ENCODE results near the gene TNFRSF4.

TNFRSF4 gene

DNA sequence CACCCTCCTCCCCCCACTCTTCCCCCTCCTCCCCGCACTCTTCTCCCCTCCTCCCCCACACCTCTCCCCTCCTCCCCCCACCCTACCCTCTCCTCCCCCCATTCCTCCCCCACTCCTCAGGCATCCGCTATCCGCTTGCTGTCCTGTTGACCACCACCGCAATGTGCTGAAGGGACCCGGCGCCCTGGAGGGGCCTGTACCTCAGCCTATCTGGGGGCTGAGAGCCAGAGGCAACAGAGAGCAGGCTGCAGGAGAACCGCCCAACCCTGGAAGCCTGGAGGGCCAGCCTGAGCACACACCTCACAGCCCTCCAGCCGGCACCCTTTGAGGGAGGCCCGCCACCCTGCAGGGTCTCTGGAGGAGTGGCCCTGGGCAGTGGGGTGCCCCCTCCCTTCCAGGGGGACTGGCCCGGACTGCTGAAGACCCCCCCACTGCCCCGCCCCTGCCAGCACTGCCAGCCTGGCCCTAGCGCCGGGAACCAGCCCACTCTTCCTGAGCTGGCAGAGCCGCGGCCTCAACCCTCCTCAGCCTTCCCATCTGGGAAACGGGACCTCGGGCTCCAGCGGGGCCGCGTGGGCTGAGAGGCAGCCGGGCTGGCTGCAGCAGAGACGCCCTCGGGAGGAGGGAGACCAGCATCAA lies 31.3 kb upstream of the TNFRSF4 start:
- no peak overlapping the region for H3K4me2 ChIP-seq (ENCODE audit: low read length)
- H2AFZ ChIP-seq (ENCODE audit: low read length) = no peak overlapping the region
- no peak overlapping the region for H3K27ac ChIP-seq (ENCODE audit: low read depth, low read length, poor library complexity, severe bottlenecking)
- no peaks in the 10 kb centered on the region for H3K9me2 ChIP-seq (ENCODE audit: low read depth, low read length)
- H3K79me2 ChIP-seq (ENCODE audit: insufficient read depth, low read length) = no peaks in the 10 kb centered on the region
- no peak overlapping the region for H3K4me3 ChIP-seq (ENCODE audit: low read depth, low read length, poor library complexity, severe bottlenecking)
- no peaks in the 10 kb centered on the region for H3K36me3 ChIP-seq (ENCODE audit: insufficient read depth, low read length)
- peaks cover 20% of the 10 kb centered on the region; the same call in 1 of the 2 replicates for H3K27me3 ChIP-seq (ENCODE audit: insufficient read depth, low read length)
- no peaks in the 10 kb centered on the region for H3K9me3 ChIP-seq (ENCODE audit: low read length)
- TF ChIP-seq EZH2 (IDR thresholded peaks at IDR 0.05; ENCODE audit: borderline replicate concordance, low read length) = no peak
- TF ChIP-seq, protein P1, sequence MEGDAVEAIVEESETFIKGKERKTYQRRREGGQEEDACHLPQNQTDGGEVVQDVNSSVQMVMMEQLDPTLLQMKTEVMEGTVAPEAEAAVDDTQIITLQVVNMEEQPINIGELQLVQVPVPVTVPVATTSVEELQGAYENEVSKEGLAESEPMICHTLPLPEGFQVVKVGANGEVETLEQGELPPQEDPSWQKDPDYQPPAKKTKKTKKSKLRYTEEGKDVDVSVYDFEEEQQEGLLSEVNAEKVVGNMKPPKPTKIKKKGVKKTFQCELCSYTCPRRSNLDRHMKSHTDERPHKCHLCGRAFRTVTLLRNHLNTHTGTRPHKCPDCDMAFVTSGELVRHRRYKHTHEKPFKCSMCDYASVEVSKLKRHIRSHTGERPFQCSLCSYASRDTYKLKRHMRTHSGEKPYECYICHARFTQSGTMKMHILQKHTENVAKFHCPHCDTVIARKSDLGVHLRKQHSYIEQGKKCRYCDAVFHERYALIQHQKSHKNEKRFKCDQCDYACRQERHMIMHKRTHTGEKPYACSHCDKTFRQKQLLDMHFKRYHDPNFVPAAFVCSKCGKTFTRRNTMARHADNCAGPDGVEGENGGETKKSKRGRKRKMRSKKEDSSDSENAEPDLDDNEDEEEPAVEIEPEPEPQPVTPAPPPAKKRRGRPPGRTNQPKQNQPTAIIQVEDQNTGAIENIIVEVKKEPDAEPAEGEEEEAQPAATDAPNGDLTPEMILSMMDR (IDR thresholded peaks at IDR 0.05; ENCODE audit: low read length) = no peak
- no peaks in the 10 kb centered on the region for H3F3A ChIP-seq (ENCODE audit: insufficient read depth, low read length)
- no peak overlapping the region for H3K9ac ChIP-seq (ENCODE audit: low read length)
- H4K20me1 ChIP-seq (ENCODE audit: insufficient read depth, low read length) = no peaks in the 10 kb centered on the region
- no peaks in the 10 kb centered on the region for H3K4me1 ChIP-seq (ENCODE audit: insufficient read depth, low read length, severe bottlenecking)

DNA sequence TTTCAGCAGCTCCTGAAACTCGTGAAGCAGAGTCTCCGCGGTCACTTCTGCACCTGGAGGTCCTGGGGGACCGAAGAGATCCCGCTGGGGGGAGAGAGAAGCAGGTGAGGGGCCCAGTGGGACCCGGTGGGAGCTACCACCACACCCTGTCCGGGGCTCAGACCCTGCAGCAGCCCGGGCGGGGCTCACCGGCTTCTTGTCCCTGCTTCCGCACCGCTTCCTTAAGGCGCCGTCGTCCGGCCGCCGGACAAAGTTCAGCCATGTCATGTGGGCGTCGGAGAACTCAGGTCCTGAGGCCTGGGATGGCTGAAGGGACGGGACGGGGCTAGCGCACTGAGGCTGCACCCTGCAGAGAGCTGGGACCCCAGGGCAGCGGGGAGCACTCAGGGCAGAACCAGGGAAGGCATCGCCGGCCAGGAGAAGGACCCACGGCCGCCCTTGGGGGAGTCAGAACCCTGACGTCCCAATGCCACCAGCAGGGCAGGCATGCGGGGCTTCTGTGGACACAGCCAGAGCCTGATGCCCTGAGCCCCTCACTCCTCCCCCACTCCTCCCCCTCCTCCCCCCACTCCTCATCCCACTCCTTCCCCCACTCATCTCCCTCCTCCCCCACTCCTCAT lies 30.3 kb upstream of the TNFRSF4 start:
- Histone ChIP-seq H3K9ac (ENCODE audit: low read length) (no peak overlapping the region), H3F3A (ENCODE audit: insufficient read depth, low read length) (no peaks in the 10 kb centered on the region), H3K4me1 (ENCODE audit: insufficient read depth, low read length, severe bottlenecking) (no peaks in the 10 kb centered on the region), H3K9me3 (ENCODE audit: low read length) (no peaks in the 10 kb centered on the region), H3K27ac (ENCODE audit: low read depth, low read length, poor library complexity, severe bottlenecking) (no peak overlapping the region), H3K36me3 (ENCODE audit: insufficient read depth, low read length) (no peaks in the 10 kb centered on the region), H3K27me3 (ENCODE audit: insufficient read depth, low read length) (peaks cover 28% of the 10 kb centered on the region; the same call in 1 of the 2 replicates), H3K4me3 (ENCODE audit: low read depth, low read length, poor library complexity, severe bottlenecking) (no peak overlapping the region), H3K4me2 (ENCODE audit: low read length) (no peak overlapping the region), H2AFZ (ENCODE audit: low read length) (no peak overlapping the region), H4K20me1 (ENCODE audit: insufficient read depth, low read length) (no peaks in the 10 kb centered on the region), H3K9me2 (ENCODE audit: low read depth, low read length) (no peaks in the 10 kb centered on the region), H3K79me2 (ENCODE audit: insufficient read depth, low read length) (no peaks in the 10 kb centered on the region)
- TF ChIP-seq, protein P1 (IDR thresholded peaks at IDR 0.05; ENCODE audit: low read length) = no peak
- TF ChIP-seq EZH2 (IDR thresholded peaks at IDR 0.05; ENCODE audit: borderline replicate concordance, low read length) = no peak

GRCh38 chr1:1243807-1244191 lies 29.8 kb upstream of the TNFRSF4 start:
- H3K27me3 ChIP-seq (ENCODE audit: insufficient read depth, low read length) = peaks cover 28% of the 10 kb centered on the region; the same call in 1 of the 2 replicates
- H3K4me2 ChIP-seq (ENCODE audit: low read length) = no peak overlapping the region
- no peaks in the 10 kb centered on the region for H3K79me2 ChIP-seq (ENCODE audit: insufficient read depth, low read length)
- no peak for TF ChIP-seq EZH2 (IDR thresholded peaks at IDR 0.05; ENCODE audit: borderline replicate concordance, low read length)
- TF ChIP-seq, protein P1 (IDR thresholded peaks at IDR 0.05; ENCODE audit: low read length) = no peak
- H3K4me3 ChIP-seq (ENCODE audit: low read depth, low read length, poor library complexity, severe bottlenecking) = no peak overlapping the region
- no peak overlapping the region for H3K9ac ChIP-seq (ENCODE audit: low read length)
- no peak overlapping the region for H2AFZ ChIP-seq (ENCODE audit: low read length)
- H3K27ac ChIP-seq (ENCODE audit: low read depth, low read length, poor library complexity, severe bottlenecking) = no peak overlapping the region
- H3K4me1 ChIP-seq (ENCODE audit: insufficient read depth, low read length, severe bottlenecking) = no peaks in the 10 kb centered on the region
- H3K36me3 ChIP-seq (ENCODE audit: insufficient read depth, low read length) = no peaks in the 10 kb centered on the region
- no peaks in the 10 kb centered on the region for H3K9me3 ChIP-seq (ENCODE audit: low read length)
- H3F3A ChIP-seq (ENCODE audit: insufficient read depth, low read length) = no peaks in the 10 kb centered on the region
- H3K9me2 ChIP-seq (ENCODE audit: low read depth, low read length) = no peaks in the 10 kb centered on the region
- H4K20me1 ChIP-seq (ENCODE audit: insufficient read depth, low read length) = no peaks in the 10 kb centered on the region

Data from OCI-LY1 (cell line).